GM19193 (cell line): ENCODE measurements around the gene KCNMA1.

Experiments used
- POLR2A ChIP-seq: IDR thresholded peaks from 4 replicates; pipeline ENCODE4 v1.6.1; 2011; ENCODE audit not compliant: insufficient read depth, insufficient read length; ENCODE audit errors: extremely low read depth

KCNMA1 gene

DNA sequence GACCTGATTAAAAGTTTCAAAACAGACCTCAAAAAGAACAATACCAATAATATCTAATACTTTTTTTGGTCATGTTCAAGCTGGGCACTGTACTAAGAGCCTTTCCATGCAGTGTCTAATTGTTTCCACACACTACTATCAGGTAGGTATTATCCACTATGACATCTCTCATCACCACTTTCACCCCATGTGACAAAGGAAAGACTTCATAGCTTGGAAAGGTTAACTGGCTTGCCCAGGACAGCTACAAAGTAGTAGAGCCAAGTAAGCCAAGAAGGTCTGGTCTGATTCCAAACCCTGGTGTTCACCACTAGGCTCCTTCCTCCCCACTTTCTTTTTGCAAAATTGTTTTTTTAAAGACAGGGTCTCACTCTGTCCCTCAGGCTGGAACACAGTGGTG is 400.5 kb downstream of the KCNMA1 start:
- TF ChIP-seq POLR2A = no peak

DNA sequence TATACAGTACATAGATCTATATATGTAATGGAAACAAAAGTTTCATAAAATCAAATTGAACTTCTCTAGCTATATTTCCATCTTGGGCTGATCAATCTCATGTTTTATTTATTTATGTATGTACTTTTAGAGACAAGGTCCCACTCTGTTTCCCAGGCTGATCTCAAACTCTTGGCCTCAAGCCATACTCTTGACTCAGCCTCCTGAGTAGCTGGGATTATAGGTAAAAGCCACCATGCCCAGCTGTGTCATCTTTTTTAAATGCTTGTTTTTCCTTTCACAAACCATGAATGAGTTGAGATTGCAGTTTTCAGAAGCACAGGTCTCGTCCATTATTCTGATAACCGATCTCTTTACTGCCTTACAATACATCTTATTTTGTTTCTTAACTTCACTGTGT is 400.9 kb downstream of the KCNMA1 start:
- no peak for TF ChIP-seq POLR2A

DNA sequence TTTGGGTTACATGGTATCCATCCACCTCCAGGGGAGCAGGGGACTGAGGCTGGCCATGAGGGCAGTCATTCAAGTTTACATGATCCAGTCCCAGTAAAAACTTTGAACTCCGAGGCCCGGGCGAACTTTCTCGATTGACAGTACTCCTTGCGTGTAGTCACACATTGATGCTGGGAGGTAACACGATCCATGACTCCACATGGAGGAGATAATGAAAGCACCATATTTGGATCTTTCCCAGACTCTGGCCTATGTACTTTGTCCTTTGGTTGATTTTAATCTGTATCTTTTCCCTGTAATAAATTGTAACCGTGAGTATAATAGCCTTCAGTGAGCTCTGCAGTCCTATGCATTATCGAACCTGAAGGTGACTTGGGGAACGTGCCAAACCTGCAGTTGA is 401.6 kb downstream of the KCNMA1 start:
- TF ChIP-seq POLR2A = no peak

DNA sequence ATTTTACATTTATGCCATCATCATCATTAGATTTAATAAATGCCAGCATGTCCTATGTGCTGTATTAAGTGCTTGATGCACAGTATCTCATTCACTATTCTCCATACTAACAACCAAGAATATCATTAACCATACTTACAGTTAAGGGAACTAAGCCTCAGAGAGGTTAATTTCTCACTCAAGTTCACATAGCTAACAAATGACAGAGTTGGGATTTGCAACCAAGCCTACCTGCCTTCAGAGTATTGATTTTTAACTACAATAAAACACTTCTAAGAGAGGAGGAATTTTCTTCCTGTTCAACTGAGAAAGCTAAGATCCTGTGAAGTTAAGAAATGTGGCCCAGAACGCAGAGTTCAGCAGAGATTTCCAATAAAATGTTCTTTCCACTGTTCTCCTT is 403.0 kb downstream of the KCNMA1 start:
- TF ChIP-seq POLR2A = no peak

DNA sequence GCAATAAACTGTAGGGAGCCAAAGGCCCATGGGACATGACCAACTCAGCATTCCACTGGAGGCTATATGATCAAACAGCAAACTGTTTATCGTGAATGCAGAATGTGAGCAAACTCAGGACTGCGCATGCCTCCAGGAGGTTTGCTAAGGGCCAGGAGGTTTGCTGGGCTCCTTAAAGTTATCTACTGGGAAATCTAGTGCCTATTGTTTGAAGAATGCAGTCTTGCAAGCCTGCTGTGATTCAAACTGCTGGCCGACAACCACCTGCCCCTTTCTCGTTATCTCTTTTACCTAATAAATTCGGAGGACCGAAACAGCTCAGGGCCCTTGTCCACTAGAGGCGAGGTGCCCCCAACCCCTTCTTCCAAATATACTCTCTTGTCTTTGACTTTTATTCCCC is 404.1 kb downstream of the KCNMA1 start:
- TF ChIP-seq POLR2A = no peak

DNA sequence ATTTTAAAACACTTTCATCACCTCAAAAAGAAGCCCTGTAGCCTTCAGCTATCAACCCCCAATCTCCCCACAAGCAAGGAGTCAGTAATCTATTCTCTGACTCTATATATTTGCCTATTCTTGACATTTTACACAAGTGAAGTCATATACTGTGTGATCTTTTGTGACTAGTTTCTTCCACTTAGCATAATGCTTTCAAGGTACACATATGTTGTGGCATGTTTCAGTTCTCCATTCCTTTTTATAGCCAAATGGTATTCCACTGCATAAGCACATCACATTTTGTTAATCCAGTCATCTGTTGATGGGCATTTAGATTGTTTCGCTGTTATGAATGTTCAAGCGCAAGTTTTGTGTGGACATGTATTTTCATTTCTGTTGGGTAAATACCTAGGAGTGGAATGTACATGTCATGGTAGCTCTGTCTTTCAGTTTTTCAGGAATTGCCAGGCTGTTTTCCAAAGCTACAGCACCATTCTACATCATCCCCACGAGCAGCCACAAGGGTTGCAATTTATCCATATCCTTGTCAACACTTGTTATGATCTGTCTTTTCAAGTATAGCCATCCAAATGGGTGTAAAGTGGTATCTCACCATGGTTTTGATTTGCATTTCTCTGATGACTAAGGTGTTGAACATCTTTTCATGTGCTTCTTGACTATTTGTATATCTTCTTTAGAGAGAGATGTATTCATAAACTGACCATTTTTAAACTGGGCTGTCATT is 405.6 kb downstream of the KCNMA1 start:
- TF ChIP-seq POLR2A = no peak

DNA sequence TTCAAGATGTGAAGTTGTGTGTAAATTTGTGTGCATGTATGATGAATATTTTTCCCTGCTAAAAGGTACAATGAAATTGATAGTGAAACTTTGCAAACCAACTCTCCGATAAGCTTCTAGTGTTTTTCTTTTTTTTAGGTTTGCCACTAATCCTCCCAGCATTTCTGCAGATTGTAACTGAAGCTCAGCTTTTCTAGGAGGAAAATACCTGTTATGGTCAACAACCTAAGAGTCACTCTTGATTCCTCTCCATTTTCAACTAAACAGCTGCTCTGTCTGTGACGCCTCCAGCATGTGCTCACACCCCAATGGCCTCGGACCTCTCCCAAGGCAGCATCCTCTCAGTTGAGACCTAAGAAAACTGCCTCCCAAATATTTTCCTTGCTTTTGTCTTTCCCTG is 406.2 kb downstream of the KCNMA1 start:
- TF ChIP-seq POLR2A = no peak

DNA sequence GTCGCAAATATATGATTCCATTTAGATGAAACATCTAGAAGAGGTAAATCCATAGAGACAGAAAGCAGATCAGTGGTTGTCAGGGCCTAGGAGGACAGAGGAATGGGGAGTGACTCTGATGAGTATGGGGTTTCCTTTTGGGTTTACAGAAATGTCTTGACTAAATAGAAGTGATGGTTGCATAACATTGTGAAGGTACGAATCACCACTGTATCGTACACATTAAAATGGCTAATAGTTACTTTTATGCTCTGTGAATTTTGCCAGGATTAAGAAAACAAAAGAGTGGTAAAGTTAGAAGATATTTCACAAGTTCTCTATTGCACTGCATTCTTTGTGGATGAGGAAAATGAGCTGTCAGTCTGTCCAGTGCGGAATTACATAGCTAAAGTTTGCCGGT is 407.4 kb downstream of the KCNMA1 start:
- no peak for TF ChIP-seq POLR2A

DNA sequence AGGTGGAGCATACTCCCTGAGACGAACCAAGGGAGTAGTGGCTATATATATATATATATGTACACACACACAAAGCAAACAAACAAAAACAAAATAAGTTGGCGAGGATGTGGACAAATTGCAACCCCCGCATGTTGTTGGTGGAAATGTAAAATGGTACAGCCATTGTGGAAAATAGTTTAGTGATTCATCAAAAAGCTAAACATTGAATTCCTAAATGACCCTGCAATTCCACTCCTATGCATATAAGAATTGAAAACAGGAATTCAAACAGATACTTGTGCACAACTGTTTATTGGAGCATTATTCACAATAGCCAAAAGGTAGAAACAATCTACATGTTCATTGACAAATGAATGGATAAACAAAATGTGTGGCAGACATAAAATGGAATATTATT is 407.9 kb downstream of the KCNMA1 start:
- TF ChIP-seq POLR2A = no peak

DNA sequence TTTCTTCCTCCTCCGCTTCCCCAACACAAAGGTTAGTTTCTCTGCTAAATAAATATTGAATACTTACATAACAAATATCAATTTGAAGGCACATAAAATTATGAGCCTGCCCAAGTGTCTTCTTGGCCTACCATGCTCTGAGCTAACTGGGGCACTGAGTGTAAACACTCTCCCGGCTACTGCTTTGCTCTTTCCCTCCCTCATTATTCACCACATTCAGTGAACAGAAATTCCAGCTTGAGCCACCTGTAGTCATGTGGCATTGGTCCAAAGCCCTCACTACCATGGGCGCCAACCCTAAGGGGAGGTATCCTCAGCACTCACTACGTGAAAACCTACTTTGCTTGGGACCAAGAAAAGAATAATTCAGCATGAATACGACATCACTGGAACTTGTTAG is 409.0 kb downstream of the KCNMA1 start:
- TF ChIP-seq POLR2A = no peak

DNA sequence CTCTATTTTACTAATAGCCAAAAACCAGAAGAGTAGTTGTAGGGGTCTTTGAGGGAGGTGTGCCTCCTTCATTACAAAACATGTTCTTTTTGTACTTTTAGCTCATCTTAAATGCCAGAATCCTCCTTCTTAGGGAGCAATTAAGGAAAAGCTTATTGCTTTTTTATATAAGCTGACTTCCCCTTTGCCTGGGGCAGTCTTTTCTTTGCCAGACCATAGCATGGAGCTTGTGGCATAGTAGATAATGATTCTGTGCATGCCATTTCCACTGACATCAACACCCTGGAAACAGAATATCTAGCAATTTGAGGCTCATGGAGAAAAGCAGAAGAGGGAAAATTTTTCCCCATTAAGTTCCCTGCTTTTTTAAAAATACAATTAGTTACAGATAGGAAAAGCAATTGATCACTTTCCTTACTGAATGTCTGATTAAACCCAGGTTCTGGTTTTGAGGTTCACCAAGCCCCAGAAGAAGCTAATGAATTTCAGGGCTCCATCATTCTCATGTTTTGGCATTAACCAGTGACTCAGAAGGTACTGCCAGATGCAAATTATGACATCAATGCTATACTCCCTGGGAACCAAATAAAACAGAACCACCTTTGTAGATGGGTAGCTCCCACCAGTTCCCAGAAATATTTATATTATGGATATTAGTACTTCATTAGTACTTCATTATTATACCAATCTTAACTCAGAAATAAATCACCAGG is 410.6 kb downstream of the KCNMA1 start:
- TF ChIP-seq POLR2A = no peak

DNA sequence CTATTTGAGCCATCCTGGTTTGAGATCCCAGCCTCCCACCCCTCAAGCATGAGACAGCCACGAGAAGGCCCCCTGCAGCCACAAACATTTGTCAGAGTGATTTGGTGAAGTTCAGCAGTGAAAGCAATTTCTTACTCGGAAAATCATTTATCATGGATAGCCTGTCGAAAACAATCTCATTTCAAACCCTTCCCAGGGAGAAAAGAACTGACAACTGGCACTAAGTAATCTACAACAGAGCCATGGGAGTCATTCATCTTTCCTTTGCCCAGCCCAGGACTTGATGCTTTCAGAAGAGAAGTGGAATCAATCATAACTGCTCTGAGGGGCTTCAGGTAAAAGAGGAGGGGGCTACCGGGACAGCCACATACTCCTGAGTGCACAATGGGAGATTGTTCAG is 411.2 kb downstream of the KCNMA1 start:
- no peak for TF ChIP-seq POLR2A

DNA sequence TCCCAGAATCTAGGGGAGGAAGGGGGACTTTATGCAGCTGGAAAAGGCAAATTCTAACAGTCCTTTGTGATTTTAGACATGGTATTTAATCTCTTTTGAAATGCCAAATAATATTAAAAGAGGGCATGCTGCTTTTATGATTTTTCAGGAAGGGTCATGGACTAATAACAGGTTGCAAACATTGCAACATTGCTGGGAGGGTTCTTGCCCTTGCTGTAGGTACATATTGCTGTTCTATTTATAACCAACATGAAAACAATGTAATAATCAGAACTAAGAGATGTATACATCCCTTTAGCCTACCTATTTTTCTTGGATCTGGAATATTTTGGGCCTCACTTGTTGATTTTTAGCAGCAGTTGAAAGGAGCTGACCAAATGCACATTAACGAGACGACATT is 411.6 kb downstream of the KCNMA1 start:
- TF ChIP-seq POLR2A = no peak

DNA sequence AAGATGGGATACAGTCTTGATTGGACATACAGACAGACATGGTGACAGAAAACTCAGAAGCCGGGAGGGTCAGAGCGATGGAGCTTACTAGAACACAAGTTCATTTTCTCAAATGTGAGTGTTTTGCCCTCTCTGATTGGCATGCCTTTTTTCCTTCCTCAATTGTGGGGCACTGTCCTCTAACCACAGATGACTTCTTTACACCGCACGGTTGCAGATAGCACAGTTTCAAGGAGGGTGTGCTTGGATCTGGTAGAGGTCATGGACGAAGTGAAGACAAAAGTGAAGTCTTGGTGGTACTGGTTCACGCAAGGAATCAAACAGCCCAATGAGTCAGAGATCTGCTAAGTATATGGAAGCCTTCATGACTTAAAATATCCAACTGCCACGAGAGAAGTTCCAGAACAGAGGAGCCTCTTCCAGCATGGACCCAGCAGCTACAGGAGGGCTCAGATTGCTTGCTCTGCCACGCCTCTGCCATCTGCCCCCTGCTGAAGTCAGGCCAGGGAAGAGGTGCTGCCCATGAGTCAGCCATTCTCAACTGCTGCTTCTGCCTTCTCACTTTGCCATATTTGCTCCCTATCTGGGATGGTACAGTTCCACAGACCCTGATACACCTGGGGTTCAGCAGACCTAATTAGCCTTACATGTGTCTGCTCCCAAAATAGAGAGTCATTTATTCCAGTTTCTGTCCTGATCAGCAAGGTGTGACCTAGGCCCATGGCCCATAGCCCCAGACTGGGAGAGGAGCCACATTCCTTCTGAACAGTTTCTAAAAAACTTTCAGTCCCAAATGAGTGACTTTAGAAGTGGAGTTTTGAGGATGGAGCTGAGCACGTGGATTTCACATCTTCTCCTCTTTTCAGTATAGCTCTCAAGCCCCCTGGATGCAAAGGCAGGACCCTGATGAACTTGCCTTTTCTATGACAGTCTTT is 413.8 kb downstream of the KCNMA1 start:
- TF ChIP-seq POLR2A = no peak

DNA sequence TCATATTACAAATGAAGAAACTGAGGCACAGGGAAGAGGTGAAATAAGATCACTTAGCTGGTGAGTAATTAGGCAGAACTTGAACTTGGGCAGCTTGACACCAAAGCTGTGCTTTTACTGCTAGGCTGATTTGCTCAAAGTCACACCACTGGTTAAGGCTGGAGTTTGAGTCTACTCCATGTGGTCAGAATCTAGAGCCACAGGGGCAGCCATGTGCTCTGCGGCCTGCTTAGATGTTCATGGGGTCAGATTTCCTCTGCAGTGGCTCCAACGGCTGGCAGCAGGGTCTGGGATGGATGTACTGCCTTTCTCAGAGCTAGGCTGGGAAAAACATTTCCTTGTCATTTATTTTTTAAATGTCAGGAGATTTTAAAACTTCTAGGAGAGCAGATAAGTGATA is 417.5 kb downstream of the KCNMA1 start:
- TF ChIP-seq POLR2A = no peak
